Measurements from ENCODE around the gene MSI2. TPM values are rescaled to one million over a fixed set of nuclear protein-coding genes. Genes with fewer than 3 reads are reported as not detected.

Gene MSI2
- total RNA-seq, 4 donors from 2014 or later = 14.9 to 24.4 (median 19.8) TPM

DNA sequence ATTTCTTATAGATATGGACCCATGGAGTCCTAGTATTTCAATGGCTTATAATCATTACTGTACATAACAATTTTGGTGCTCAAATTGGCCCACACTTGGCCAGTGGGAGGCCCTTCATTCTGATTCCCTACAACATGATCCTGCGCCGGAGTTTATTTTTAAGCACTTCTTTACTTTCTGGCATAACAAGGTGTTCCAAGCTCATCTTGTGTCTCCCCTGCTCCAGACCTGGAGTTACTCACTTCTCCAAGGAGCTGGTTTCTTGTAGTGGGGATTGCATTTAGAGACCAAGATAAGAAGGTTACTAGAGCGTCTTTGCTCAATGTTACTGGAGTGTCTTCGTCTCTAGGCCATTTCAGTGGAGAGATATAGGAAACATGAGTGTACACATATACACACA, 87.9 kb downstream of the MSI2 start:
- DNase-seq (ENCODE audit: low spot score) (no peak), ATAC-seq (ENCODE audit: low FRiP score) (no peak)
- TF ChIP-seq, protein P1, sequence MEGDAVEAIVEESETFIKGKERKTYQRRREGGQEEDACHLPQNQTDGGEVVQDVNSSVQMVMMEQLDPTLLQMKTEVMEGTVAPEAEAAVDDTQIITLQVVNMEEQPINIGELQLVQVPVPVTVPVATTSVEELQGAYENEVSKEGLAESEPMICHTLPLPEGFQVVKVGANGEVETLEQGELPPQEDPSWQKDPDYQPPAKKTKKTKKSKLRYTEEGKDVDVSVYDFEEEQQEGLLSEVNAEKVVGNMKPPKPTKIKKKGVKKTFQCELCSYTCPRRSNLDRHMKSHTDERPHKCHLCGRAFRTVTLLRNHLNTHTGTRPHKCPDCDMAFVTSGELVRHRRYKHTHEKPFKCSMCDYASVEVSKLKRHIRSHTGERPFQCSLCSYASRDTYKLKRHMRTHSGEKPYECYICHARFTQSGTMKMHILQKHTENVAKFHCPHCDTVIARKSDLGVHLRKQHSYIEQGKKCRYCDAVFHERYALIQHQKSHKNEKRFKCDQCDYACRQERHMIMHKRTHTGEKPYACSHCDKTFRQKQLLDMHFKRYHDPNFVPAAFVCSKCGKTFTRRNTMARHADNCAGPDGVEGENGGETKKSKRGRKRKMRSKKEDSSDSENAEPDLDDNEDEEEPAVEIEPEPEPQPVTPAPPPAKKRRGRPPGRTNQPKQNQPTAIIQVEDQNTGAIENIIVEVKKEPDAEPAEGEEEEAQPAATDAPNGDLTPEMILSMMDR (IDR thresholded peaks at IDR 0.05) = no peak

DNA sequence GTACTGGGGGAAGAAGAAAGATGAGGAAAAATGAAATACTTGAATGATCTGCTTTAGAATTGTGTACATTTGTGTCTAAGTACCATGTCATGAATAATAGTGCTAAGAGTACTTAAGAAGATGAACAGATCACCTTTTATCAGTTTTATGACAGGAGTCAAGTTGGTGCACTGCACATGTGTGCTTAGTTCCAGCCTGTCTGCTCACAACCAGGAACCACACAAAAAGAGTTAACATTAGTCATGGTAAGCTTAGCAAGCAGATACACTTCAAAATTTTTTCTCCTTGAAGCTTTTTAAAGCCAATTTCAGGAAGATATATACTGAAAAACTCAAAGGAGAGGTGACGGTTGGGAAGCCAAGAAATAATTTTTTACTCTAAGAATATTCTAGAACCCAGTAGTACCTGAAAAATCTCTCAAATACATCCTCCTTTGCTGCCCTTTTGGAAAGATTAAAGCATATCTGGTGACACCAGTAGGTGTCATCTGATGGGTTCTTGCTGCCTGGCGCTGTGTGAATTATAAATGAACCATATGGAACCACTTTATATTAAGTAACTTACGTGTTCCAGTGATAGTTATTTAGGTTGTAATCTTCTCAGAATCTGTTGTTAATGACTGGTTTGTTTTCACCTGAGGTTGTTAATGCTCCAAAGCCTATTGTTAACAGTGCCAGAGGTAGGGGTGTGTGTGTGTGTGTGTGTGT, 93.4 kb downstream of the MSI2 start:
- ATAC-seq (ENCODE audit: low FRiP score) (no peak), DNase-seq (ENCODE audit: low spot score) (no peak)
- TF ChIP-seq, protein P1 (IDR thresholded peaks at IDR 0.05) = no peak

DNA sequence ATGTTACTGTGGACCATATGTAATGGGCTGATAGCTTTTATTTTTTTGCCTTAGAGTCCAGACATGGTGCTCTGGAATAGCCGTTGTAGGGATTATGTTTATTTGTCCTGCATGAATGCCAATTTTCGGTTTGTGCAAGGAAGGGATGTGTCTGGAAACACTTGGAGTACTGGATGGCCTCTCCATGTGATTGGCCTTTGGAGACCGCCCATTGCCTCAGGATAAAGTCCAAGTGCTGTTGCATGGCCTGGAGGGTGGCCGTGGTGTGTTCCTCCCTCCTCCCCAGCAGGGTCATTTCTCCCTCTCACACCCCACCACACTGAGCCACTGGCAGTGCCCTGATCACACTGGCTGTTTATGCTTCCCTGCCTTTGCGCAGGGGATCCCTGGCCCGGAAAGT, 93.9 kb downstream of the MSI2 start:
- no peak for ATAC-seq (ENCODE audit: low FRiP score)
- DNase-seq (ENCODE audit: low spot score) = no peak
- TF ChIP-seq, protein P1 (IDR thresholded peaks at IDR 0.05) = no peak

DNA sequence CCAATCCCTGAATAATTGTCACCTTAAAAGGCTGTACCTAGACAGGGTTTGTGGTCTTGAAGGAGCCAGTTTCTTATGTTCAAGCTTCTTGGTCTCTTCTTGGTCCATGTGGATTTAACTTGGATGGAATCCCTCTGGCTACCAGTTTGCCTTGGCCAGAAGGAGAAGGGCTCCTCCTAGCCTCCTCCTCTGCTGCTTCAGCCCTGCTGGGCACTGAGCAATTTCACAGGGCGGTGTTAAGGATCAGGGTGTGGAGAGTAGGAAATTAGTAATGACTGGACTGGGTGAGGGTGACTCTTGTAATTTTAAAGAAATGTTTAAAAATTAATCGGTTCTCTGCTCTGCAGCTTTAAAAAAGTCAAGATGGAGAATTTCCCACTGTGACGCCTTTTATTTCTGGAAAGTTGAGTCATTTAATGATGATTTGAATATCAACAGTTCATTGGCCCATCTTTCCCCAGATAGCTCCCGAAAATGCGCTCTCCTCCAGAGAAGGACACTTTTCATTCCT, 96.4 kb downstream of the MSI2 start:
- no peak for DNase-seq (ENCODE audit: low spot score)
- TF ChIP-seq, protein P1 (IDR thresholded peaks at IDR 0.05) = no peak
- no peak for ATAC-seq (ENCODE audit: low FRiP score)

DNA sequence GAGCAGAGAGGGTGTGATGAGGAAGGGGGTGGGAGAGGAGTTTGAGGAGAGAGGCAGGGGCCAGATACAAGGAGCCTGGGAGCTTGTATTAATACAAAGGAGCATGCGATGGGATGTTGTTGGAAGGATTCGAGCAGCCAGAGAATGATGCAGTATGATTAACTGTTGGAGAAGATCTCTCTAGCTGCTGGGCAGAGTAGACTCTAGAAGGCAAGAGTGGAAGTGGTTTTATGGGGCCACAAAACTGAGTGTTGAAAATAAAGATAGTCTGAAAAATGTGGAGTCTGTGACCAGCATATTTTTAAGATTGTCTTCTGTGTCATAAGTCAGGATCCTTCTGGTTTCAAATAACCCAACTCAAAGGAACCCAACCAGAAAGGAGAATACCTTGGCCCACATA, 98.3 kb downstream of the MSI2 start:
- ATAC-seq (ENCODE audit: low FRiP score) = no peak
- TF ChIP-seq, protein P1 (IDR thresholded peaks at IDR 0.05) = no peak
- DNase-seq (ENCODE audit: low spot score) = no peak

DNA sequence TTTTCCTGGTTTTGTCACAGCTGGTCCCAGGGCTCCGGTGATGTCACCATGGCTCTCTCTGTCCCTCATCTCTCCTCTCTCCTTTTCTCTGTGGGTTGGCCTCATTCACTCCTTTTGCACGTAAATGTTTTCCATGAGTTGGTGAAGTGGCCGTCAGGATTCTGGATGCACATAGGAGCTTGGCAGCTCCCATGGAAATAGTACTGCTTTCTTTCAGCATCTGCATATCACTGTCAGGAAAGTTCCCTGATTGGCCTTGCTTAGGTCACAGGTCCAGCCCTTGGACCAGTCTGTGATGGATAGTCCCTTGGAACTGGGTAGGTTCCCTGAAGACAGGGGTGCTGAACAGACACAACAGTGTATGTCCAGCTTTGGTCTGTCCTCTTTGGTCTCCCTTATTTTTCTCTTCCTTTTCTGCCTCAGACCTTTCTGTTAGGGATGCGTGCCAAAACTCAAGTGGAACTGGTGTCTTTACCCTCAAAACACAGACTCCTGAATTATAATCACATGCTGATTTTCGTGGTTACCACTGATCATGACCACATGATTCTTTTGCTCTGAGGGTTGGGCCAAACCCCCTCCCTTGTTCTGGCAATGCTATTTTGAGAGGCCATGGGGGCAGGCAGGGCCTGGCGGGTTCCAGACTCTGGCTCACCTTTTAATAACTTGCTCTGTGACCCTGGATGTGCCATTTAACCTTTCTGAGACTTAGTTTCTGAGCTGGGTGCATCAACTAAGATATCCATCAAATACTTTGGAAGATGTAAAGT, 99.0 kb downstream of the MSI2 start:
- ATAC-seq (ENCODE audit: low FRiP score) = no peak
- no peak for DNase-seq (ENCODE audit: low spot score)
- TF ChIP-seq, protein P1 (IDR thresholded peaks at IDR 0.05) = no peak
